IMR-90 (cell line): ENCODE data around the gene HCK.

Source experiments
- BHLHE40 ChIP-seq: fragments of 150-350 bp; IDR thresholded peaks from 2 replicates; pipeline ENCODE4 v1.6.1; 2016; ENCODE audit warnings: mild to moderate bottlenecking, low read depth, low read length
- CEBPB ChIP-seq: IDR thresholded peaks from 2 replicates; pipeline ENCODE4 v1.6.1; 2012; ENCODE audit warnings: low read depth, low read length, improper control_type of control experiment
- FOS ChIP-seq: fragments of 150-350 bp; IDR thresholded peaks from 2 replicates; pipeline ENCODE4 v1.6.1; 2016; ENCODE audit warnings: low read depth, low read length
- MAFK ChIP-seq: IDR thresholded peaks from 2 replicates; pipeline ENCODE4 v1.6.1; 2012; ENCODE audit warnings: low read depth, low read length, improper control_type of control experiment
- MAZ ChIP-seq: IDR thresholded peaks from 2 replicates; pipeline ENCODE4 v1.6.1; 2012; ENCODE audit warnings: low read depth, mild to moderate bottlenecking, low read length, improper control_type of control experiment, moderate library complexity, borderline replicate concordance
- MXI1 ChIP-seq: IDR thresholded peaks from 2 replicates; pipeline ENCODE4 v1.6.1; 2012; ENCODE audit warnings: low read depth, mild to moderate bottlenecking, low read length, moderate library complexity, borderline replicate concordance
- POLR2A ChIP-seq: IDR thresholded peaks from 2 replicates; pipeline ENCODE4 v1.6.1; 2012; ENCODE audit warnings: mild to moderate bottlenecking, low read depth, low read length
- RAD21 ChIP-seq: IDR thresholded peaks from 2 replicates; pipeline ENCODE4 v1.6.1; 2012; ENCODE audit warnings: low read length, improper control_type of control experiment
- RCOR1 ChIP-seq: IDR thresholded peaks from 2 replicates; pipeline ENCODE4 v1.6.1; 2012; ENCODE audit warnings: mild to moderate bottlenecking, low read length, improper control_type of control experiment; ENCODE audit not compliant: insufficient replicate concordance
- SMC3 ChIP-seq: fragments of 150-350 bp; IDR thresholded peaks from 2 replicates; pipeline ENCODE4 v1.6.1; 2016; ENCODE audit warnings: low read depth, mild to moderate bottlenecking, antibody characterized with exemption, low read length, moderate library complexity
- TF ChIP-seq, protein P1 (sequence below): conservative IDR thresholded peaks from 2 replicates; pipeline ENCODE4 v1.5.1; 2012; ENCODE audit warnings: mild to moderate bottlenecking, low read depth, low read length, improper control_type of control experiment
- TF ChIP-seq, protein P2 (sequence below): fragments of 150-350 bp; IDR thresholded peaks from 2 replicates; pipeline ENCODE4 v1.6.1; 2016; ENCODE audit warnings: low read depth, mild to moderate bottlenecking, low read length, moderate library complexity, borderline replicate concordance
- TF ChIP-seq, protein P3 (sequence below): fragments of 150-350 bp; IDR thresholded peaks from 2 replicates; pipeline ENCODE4 v1.6.1; 2017; ENCODE audit warnings: mild to moderate bottlenecking, antibody characterized with exemption, low read length, low read depth

DNA sequence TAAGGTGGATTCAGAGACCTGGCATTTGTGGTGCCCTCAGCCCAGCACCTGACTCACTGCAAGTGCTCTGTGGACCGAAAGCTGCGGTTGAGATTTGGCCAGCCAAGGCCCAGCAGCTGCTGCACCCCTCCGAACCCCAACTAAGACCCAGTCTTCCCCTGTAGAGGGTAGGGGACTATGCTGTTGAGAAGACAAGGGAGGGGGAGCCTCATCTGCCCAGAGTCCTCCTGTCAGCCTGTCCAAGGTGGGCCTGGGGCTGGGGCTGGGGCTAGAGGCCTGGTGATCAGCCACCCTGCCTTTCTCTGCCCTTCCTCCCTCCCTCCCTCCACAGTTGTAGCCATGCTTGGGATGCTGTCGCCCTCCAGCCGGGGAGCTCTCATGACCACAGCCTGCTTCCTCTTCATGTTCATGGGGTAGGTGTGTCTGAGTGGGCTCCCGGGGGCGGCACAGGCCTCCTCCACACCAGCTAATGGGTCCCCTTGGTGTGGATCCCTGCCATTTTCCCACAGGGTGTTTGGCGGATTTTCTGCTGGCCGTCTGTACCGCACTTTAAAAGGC lies 98.3 kb downstream of the HCK start:
- TF ChIP-seq, protein P1, sequence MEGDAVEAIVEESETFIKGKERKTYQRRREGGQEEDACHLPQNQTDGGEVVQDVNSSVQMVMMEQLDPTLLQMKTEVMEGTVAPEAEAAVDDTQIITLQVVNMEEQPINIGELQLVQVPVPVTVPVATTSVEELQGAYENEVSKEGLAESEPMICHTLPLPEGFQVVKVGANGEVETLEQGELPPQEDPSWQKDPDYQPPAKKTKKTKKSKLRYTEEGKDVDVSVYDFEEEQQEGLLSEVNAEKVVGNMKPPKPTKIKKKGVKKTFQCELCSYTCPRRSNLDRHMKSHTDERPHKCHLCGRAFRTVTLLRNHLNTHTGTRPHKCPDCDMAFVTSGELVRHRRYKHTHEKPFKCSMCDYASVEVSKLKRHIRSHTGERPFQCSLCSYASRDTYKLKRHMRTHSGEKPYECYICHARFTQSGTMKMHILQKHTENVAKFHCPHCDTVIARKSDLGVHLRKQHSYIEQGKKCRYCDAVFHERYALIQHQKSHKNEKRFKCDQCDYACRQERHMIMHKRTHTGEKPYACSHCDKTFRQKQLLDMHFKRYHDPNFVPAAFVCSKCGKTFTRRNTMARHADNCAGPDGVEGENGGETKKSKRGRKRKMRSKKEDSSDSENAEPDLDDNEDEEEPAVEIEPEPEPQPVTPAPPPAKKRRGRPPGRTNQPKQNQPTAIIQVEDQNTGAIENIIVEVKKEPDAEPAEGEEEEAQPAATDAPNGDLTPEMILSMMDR: no peak
- TF ChIP-seq CEBPB (no peak), POLR2A (no peak), MXI1 (no peak), MAFK (no peak), RAD21 (no peak), MAZ (no peak), BHLHE40 (no peak), FOS (no peak), SMC3 (no peak), RCOR1 (no peak)
- TF ChIP-seq, protein P2, sequence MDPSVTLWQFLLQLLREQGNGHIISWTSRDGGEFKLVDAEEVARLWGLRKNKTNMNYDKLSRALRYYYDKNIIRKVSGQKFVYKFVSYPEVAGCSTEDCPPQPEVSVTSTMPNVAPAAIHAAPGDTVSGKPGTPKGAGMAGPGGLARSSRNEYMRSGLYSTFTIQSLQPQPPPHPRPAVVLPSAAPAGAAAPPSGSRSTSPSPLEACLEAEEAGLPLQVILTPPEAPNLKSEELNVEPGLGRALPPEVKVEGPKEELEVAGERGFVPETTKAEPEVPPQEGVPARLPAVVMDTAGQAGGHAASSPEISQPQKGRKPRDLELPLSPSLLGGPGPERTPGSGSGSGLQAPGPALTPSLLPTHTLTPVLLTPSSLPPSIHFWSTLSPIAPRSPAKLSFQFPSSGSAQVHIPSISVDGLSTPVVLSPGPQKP: no peak
- TF ChIP-seq, protein P3, sequence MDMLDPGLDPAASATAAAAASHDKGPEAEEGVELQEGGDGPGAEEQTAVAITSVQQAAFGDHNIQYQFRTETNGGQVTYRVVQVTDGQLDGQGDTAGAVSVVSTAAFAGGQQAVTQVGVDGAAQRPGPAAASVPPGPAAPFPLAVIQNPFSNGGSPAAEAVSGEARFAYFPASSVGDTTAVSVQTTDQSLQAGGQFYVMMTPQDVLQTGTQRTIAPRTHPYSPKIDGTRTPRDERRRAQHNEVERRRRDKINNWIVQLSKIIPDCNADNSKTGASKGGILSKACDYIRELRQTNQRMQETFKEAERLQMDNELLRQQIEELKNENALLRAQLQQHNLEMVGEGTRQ: no peak
